Transverse colon (tissue), 4 donors: ENCODE results near the gene HCAR1.

Experiments used
- CTCF ChIP-seq, 5 experiments: fragments of 200-600 bp in 3 of 5; fragments of 450-650 bp in 2 of 5; sonication (generic) in 3 of 5; IDR thresholded peaks; 1 replicate in 2 of 5; 2 replicates in 3 of 5; pipeline ENCODE4 v1.5.1; 2016 to 2017; ENCODE audit warnings: antibody characterized with exemption in 5 of 5, inconsistent platforms in 3 of 5, mild to moderate bottlenecking in 2 of 5, moderate library complexity in 1 of 5
- EP300 ChIP-seq: sonication (generic); formaldehyde crosslinking; IDR thresholded peaks from one replicate; pipeline ENCODE4 v1.6.1; 2017; ENCODE audit warnings: antibody characterized with exemption, low read depth
- POLR2A ChIP-seq: fragments of 450-650 bp; IDR thresholded peaks from one replicate; pipeline ENCODE4 v1.6.1; 2016; ENCODE audit warnings: antibody characterized with exemption, mild to moderate bottlenecking, moderate library complexity
- POLR2AphosphoS5 ChIP-seq, 3 donors: sonication (generic); formaldehyde crosslinking; IDR thresholded peaks; one replicate each; pipeline ENCODE4 v1.6.1; 2016; ENCODE audit warnings: antibody characterized with exemption in 3 of 3

DNA sequence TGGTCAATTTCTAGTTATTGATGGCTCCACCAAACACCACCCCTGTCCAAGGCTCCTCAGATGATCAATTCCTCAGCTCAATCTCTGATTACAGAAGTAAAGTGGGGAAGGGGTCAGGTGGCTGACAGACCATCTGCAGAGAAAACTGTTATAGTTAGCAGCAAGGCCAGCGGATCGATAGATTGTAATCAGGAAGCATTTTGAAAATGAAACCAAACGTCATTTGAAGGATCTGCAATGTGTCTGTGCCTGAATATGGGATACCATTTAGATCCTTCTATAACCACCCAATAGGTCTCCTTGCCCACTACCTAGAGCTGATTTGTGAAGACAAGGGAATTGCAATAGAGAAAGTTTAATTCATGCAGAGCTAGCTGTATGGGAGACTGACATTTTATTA, 39.1 kb downstream of the HCAR1 start:
- no peak for TF ChIP-seq POLR2AphosphoS5 (IDR thresholded peaks at IDR 0.05)
- no peak for TF ChIP-seq CTCF (IDR thresholded peaks at IDR 0.05)
- no peak for TF ChIP-seq POLR2A
- no peak for TF ChIP-seq EP300
